Stimulated activated CD4-positive, alpha-beta T cell treated with anti-CD3 and anti-CD28 coated beads, Interleukin-2, amount 100 ng/mL, for 48 hours (primary cell): ENCODE results near the gene FOXN1.
"Not testable (repeated sequence)": the region's sequence is repeated elsewhere in the genome, so short reads cannot be mapped to it uniquely, and the experiment has no call there.

Experiments used
- DNase-seq, 2 donors: peaks; one replicate each; pipeline ENCODE4 v3.0.0-alpha.2; 2020

FOXN1 gene

GRCh38 chr17:28501421-28502284, 4.5 kb upstream of the FOXN1 start:
- no peak for DNase-seq

GRCh38 chr17:28503420-28503819, 2.7 kb upstream of the FOXN1 start:
- DNase-seq: no peak

GRCh38 chr17:28506763-28507487, 777 bp downstream of the FOXN1 start:
- no peak for DNase-seq

GRCh38 chr17:28507567-28508203, 1.5 kb downstream of the FOXN1 start:
- no peak for DNase-seq

DNA sequence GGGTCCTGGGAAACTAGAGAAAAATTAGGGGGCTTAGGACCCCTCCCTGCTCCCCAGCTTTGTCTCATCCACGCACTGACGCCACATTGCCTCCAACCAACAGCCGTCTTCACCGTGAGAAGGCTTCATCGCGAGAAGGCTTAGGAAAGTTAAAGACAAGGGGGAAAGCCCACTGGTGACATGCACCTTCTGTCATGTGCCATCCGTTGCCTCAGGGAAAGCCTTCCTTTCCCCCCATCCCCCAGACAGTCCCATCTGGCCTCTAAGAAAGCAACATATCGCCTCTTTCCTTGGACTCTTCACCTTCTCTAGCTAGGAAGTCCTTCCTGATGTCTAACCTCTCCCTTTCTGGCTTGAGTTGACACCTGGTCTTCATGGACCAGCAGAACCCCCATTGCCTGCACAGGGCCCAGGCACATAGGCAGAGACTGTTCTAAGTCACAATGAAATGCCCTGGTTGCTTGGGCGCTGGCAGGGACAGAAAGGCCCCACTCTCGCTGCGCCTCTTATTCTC, 2.1 kb downstream of the FOXN1 start:
- no peak for DNase-seq

DNA sequence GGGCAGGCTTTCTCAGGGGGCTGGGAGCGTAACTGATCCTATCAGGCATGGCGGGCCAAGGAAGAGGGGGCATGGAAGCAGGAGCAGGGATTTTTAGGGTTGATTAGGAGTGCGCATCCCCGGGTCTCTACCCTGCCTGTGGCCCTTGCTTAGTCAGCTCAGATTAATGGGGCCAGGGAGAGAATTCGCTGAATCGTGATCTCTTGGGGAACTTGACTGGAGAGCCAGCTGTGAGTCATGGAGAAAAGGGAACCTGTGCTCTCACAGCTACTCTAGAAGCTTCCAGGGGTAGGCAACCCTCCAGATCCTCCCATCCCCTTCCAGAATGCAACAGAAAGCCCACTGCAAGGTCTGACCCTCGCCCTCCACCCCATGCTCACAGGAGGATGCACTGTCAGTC, 3.6 kb downstream of the FOXN1 start:
- no peak for DNase-seq

GRCh38 chr17:28511858-28512461, 5.8 kb downstream of the FOXN1 start:
- no peak for DNase-seq

DNA sequence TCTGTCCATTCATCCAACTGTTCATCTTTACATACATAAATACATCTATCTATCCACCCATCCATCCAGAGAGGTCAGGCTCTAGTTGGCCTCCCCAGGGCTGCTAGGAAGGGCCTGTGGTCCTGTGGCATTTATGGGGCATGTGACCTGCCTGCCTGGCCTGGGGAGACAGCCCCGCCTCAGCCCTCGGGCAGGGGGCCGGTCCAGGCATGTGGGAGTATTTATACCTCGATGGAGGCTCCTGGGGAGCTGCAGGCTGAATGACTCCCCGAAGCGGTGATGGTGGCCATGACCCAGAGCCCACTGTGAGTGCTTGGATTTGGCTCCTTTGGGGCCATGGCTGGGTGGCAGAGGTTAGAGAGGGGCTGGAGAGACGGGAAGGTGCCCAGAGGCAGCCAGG, 7.3 kb downstream of the FOXN1 start:
- DNase-seq: no peak

DNA sequence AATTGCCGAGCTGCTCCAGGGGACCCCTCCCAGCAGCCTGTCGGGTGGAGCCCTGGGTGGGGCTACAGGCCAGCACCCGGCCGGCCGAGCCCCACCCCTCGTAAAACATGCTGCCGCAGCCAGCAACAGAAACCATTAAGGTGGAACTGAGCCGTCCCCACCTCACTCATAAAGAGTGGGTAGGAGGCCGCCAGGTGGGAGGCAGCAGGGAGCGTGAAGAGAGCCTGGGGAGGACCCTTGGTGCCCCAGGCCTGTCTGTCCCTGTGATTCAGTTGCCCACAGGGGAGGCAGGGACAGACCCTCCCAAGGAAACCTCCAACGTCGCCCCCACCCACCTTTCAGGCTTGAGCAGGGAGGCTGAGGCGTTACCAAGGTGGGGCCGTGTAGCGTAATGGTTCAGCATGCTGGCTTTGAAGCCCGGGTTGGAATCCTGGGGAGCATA, 8.4 kb downstream of the FOXN1 start:
- no peak for DNase-seq

DNA sequence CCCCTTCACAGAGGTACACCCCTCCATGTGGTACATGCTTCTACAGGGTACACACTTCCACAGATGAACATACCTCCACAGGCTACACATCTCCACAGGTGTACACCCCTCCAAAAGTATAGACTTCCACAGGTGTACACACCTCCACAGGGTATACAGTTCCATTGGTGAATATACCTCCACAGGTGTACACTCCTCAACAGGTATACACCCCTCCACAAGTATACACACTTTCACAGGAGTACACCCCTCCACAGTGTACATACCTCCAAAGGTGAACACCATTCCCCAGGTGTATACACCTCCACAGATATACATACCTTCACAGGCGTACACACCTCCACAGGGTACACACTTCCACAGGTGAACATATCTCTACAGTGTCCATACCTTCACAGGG, 9.4 kb downstream of the FOXN1 start:
- no peak for DNase-seq

DNA sequence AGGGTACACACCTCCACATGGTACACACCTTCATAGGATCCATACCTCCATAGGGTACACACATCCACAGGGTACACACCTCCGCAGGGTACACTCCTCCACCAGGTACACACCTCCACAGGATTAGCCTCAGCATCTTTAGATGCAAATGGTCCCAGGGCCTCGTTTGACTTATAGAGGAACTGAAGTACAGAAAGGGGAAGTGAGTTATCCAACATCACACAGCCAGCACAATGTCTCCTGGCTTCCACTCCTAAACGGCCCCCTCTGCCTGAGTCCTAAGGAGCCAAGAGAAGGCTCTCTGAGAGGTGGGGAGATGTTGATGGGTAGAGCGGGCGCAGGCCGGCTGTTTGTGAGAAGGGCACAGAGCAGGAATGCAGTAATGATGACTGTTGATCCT, 12.0 kb downstream of the FOXN1 start:
- no peak for DNase-seq

GRCh38 chr17:28518578-28518977, 12.4 kb downstream of the FOXN1 start:
- DNase-seq: no peak

DNA sequence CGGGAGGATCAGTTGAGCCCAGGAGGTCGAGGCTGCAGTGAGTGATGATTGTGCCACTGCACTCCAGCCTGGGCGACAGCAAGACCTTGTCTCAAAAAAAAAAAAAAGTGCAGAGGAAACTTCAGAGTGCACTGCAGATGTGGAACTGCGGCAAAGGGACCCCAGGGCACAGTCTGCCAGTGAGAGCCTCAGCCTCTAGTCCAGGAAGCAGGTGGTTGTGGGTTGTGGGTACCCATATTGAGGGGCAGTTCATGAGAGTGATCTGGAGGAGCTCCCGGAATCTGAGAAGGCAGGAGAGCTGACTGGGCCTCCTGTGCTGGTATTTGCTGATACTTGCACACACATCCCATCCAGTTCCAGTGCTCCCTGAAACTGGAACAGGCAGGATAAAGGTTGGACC, 13.1 kb downstream of the FOXN1 start:
- no peak for DNase-seq

DNA sequence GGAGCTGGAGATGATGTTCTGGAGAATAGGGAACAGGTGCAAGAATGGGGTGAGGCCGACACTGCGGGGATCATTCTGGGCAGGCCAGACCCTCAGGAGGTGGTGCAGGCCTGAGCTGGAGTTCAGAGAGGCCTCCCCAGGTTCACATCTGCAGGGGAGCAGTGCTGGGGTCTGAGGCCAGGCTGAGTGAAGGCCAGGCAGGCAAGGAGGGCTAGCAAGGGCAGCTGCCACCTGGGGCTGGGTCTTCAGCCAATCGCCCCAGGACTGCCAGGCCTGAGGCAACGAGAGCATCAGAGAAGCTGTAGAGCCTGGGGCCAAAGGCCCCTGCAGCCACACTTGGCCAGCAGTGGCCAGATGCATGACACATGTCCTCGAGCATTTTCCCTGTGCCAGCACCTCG, 14.5 kb downstream of the FOXN1 start:
- no peak for DNase-seq

DNA sequence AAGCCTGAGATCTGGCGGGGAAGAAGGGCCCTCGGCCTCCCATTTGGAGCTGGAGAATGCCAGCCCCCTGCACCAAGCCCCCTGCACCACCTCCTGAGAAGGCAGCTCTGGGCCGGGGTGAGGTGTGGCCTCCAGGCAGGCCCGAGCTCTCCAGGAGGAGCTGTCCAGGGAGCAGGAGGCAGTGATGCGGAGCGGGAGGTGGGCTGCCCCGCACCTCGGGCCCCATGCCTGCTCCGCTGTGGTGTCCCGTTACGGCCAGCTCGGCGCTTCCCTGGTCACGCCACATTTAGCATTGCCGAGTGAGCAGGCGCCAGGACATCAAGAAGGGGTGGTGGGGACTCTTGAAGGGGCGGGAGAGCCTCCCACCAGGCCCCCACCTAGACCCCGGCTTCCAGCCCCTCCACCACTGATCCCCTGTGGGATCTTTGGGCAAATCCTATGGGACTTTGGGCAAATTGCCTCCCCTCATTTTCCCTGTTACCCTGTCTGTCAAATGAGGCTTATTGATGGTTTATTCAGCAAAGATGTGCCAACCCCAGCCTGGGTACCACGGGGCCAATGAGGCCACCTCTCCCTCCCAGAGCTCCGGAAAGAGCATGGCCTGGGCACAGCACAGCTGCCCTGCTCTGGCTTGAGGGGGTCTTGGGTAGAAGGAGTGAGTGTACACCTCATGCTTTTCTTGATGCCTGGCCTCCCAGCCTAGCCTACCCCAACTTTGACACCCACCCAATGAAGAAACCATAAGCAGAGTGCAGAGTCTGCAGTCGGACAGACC, 15.3 kb downstream of the FOXN1 start:
- no peak for DNase-seq

GRCh38 chr17:28522281-28522680, 16.1 kb downstream of the FOXN1 start:
- DNase-seq: not testable (repeated sequence)

GRCh38 chr17:28523186-28523585, 17.0 kb downstream of the FOXN1 start:
- DNase-seq: no peak

DNA sequence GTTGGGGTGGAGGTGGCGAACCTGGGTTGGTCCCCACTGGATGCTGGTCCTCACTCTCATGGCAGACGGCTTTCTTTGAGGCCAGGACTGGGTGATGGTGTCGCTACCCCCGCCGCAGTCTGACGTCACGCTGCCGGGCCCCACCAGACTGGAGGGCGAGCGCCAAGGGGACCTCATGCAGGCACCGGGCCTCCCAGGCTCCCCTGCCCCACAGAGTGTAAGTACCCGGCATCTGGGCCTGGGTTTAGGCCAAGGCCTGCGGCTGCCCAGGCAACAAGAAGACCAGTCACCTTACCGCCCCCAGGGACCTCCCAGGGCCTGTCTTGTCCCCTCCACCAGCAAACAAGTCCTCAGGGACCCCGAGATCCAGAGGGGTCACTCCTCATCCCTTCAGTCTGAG, 17.7 kb downstream of the FOXN1 start:
- DNase-seq: no peak

DNA sequence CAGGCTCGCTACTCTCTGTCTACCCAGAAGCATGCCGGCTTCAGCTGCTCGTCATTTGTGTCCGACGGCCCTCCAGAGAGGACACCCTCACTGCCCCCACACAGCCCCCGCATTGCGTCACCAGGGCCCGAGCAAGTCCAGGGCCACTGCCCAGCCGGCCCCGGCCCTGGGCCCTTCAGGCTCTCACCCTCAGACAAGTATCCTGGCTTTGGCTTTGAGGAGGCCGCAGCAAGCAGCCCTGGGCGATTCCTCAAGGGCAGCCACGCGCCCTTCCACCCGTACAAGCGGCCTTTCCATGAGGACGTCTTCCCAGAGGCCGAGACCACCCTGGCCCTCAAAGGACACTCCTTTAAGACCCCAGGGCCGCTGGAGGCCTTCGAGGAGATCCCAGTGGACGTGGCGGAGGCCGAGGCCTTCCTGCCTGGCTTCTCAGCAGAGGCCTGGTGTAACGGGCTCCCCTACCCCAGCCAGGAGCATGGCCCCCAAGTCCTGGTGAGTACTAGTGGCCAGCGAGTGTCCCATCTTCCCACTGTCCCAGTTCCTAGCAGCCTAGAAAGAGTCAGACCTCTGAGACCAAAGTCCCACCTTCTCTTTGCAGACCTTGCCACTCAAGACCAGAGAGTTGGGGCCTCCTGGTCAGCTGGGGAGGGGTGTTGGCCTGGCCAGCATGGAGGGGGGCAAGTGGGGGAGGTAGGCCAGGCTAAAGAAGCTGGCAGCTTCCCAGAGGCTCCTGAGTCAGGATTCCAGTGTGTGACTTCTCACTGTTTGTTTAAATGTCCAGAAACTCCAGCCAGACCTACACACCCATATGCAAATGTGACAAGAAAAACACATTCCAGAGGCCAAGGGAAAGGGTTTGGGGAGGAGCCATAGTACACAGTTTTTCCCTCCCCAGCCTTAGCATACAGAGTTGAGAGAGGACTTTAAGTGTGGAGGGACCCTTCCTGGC, 18.6 kb downstream of the FOXN1 start:
- DNase-seq: no peak

DNA sequence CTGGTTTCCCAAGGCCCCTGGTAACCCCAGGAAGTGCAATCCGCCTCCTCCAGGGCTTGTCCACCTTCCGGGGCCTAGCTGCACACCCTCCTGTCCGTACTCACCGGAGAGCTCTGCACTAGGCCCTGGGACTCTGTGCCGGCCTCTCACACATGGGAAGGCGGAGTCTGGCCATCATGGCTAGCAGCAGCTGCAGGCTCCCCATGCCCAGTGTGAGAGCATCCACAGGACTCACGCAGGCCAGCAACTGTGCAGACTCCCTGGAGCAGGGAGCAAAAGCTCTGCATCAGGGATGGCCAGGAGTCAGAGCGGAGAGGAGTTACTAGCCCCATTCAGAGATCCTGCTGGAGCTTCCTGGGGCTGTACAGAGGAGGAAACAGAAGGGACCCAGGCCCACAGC, 20.2 kb downstream of the FOXN1 start:
- no peak for DNase-seq

GRCh38 chr17:28527181-28527681, 21.1 kb downstream of the FOXN1 start:
- DNase-seq: no peak
